IPS DF 4.7 (cell line): Measurements from ENCODE around the gene CRB1.

Source experiments
- DNase-seq: peaks from one replicate; pipeline ENCODE4 v3.0.0-alpha.2; 2013; ENCODE audit warnings: low spot score; ENCODE audit errors: extremely low read depth

CRB1 gene

GRCh38 chr1:197303463-197303862, 35.4 kb downstream of the CRB1 start:
- DNase-seq = no peak

GRCh38 chr1:197304638-197305200, 36.7 kb downstream of the CRB1 start:
- DNase-seq = no peak

GRCh38 chr1:197305925-197306324, 37.9 kb downstream of the CRB1 start:
- DNase-seq = no peak

- no peak for DNase-seq
Measured at GRCh38 chr1:197306381-197307062, 38.5 kb downstream of the CRB1 start.

GRCh38 chr1:197307136-197307535, 39.1 kb downstream of the CRB1 start:
- no peak for DNase-seq

- no peak for DNase-seq
Measured at GRCh38 chr1:197307551-197307950, 39.5 kb downstream of the CRB1 start.

DNA sequence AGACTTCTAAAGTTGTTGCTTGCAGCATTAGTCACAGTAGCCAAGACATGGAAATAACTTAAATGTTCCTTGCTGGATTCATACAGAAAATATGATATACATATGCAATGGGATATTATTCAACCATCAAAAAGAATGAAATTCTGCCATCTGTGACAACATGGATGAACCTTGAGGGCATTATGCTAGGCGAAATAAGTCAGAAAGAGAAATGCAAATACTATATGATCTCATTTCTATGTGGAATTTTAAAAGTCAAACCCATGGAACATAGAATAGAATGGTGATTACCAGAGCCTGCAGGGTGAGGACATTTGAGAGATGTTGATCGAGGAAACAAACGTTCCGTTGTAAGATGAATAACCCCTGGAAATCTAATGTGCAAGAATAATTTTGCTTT, 43.0 kb downstream of the CRB1 start:
- DNase-seq = no peak

DNA sequence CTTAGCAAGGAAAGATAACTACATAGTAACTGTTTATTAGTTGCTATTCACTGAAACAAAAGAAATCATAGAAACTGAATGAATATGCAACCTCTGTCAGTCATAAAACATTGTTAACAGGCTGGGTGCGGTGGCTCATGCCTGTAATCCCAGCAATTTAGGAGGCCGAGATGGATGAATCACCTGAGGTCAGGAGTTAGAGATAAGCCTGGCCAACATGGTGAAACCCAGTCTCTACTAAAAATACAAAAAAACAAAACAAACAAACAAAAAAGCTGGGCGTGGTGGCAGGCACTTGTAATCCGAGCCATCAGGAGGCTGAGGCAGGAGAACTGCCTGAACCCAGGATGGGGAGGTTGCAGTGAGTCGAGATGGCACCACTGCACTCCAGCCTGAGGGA, 44.1 kb downstream of the CRB1 start:
- no peak for DNase-seq

DNA sequence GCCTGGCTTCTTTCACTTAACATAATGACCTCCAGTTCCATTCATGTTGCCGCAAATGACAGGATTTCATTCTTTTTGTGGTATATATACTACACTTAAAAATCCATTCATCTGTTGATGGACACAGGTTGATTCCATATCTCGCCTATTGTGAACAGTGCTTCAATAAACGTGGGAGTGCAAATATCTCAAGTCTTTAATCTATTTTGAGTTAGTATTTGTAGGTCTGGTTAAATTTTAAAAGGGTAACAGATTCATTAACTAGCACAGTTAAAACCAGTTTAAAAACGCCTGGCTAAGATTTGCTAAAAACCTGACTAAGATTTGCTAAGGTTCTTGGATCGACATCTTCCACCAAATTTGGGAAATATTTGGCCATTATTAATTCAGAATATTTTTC, 45.7 kb downstream of the CRB1 start:
- no peak for DNase-seq

- no peak for DNase-seq
Measured at GRCh38 chr1:197314682-197315081, 46.6 kb downstream of the CRB1 start.

GRCh38 chr1:197319631-197320030, 51.6 kb downstream of the CRB1 start:
- DNase-seq = no peak

DNA sequence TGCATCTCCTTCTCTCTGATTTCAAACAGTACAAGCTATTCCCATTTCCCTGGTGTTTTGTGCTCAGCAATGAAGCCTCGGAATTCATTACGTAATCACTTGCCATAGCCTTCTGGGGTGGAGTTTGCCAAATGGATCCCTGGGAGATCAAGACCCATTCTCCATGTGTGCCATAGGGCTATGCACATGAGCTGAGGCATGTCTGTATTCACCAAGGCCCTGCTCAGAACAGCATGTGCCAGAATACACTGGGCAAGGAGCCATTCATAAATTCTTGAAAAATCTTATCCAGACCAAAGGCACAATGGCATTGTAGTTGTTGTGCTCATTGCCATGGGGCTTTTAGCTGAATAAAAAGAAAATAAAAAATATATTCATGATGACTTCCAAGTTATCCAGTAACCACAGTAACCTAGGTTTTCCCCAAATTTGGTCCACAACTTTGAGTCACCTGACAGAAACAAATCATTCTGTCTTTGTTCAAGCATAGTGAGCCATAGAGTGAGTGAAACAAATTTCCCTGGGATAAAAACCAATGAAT, 53.0 kb downstream of the CRB1 start:
- DNase-seq = no peak

GRCh38 chr1:197321811-197322210, 53.8 kb downstream of the CRB1 start:
- DNase-seq = no peak

DNA sequence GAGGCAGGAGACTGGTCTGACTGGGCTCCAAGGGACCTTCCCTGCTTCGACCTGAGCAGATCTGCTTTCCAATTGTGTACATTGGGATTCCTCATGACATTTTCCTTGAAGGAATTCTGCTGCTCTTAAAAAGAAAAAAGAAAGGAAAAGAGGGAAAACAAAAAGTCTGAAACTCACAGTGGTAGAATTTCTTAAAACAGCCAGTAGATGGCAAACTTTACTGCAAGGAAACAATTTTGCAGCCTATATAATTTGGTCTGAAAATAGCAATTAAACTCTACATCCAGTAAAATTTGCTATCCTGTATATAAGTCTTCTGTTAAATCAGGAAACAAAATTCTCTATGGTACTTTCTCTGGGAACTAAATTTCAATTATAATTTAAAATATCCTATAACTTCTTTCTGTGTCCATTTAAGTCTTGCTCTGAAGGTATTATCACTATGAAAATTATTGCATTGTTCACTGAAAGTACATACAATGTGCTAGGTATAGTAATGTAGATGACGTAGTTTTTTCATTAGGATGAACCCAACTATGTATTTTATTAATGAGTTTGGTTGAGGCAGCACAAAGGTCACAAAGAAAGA, 59.8 kb downstream of the CRB1 start:
- DNase-seq = no peak

- DNase-seq = no peak
Measured at GRCh38 chr1:197330213-197330612, 62.2 kb downstream of the CRB1 start.

DNA sequence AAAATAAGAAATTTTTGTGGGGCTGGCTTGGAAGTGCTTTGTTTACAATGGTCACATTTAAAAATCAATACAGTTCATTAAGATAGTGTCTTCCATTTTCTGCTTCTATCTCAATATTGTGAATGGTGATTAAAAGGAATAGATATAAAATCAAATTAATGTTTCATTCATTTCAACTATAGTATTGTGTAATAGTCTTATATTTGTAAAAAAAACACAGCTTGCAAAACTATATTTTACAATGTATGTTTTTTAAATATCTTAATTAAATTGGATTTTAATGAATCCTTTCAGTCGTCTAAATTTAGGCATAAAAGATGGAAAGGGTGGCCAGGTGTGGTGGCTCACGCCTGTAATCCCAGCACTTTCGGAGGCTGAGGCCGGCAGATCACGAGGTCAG, 63.5 kb downstream of the CRB1 start:
- DNase-seq = no peak

DNA sequence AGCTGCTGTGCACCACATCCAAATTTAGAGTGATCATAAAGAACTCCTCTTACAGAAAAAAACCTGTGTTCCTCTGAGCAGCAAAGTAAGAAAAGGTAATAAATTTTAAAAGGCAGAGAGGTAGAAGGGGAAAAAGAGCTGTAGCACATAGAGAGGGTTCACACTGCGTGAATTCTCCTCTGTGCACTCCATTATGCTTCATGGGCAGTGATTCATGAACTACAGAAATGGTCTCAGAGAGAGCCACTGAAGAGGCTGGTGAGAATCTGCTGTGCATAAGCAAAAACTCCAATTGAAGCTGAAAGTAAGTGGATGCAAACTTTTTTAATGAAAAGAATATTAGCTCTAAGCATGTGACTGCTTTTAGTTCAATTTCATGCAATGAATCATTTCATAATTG, 65.0 kb downstream of the CRB1 start:
- no peak for DNase-seq

DNA sequence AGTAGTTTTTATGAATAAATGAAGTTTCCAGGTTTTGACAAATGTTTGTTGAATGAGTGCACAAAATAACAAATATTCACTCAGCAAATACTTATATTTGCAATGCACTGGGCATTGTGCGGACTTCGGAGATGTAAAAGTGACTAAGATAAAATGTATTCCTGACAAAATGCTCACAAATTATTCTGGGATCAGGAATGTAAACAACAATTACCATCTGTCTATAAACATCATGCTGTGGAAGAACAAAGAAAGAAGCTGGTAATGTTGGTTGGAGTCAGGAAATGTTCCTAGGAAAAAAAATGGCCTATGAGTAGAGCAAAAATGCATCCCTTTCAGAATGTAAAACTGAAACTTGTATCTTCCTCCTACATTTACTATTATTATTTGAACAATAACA, 68.5 kb downstream of the CRB1 start:
- DNase-seq = no peak

DNA sequence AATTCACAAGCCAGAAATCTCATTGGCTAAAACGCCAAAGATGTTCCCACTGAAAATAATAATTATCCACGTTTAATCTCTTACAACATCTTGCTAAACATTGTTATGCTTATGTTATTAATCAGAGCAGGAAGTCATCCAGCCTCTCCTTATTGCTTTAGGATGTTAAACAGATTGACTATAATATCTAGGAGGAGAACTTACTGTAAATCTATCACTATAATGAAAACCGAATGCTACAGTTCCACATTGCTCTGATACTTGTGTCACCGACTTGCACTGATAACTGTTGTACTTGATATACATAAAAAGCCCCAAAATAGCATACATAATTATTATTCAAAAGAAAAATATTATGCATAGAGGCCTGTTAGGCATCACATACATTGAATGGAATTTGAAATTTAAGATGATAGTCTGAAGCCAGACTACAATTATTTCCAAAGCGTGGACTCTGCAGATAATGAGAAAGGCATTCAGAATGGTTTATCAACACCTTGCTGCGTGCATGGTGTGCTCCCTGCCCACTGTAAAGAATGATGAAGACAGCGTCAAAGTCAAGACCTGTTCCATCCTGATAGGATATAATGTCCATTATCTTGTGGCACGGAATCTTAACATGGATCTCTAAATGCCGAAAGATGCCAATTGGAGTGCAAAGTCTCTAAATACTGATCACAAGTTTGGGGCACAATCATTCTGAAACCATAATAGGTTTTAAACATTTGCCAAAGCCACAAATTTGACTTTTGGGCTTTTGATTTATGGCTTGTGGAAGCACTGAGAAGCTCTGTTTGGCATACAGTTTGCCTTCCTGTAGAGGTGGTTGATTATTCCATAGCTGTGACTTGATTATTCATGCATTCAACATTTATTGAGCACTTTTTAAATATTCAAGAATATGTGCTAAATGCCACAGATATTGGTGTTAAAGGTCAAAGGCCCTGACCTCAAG, 71.3 kb downstream of the CRB1 start:
- no peak for DNase-seq

DNA sequence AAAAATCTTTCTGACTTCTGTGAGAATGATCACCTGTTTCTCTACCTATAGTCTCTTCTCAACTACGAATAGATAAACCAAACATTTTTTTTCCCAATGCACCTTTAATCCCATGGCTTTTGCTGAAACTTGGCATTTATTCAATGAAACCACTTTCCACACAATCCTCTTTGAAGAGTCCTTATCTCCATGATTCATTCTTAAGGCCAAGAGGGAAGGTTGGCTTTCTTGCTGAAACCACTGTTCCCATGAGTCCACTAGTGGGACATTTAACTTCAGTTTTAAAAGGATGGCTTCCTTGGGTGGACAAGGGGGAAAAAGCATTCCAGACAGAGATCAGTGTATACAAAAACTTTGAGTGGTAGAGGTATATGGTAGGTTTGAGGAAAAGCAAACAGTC, 73.6 kb downstream of the CRB1 start:
- no peak for DNase-seq

- no peak for DNase-seq
Measured at GRCh38 chr1:197342044-197342565, 74.1 kb downstream of the CRB1 start.

GRCh38 chr1:197342669-197343068, 74.6 kb downstream of the CRB1 start:
- DNase-seq = no peak
